Peyer's patch (tissue), 4 donors: ENCODE results near the gene ZNF74.
"Not testable (repeated sequence)": the region's sequence is repeated elsewhere in the genome, so short reads cannot be mapped to it uniquely, and the experiment has no call there.

Experiments used
- CTCF ChIP-seq, 6 experiments: fragments of 450-650 bp in 4 of 6; fragments of 200-600 bp in 2 of 6; sonication (generic) in 1 of 6; IDR thresholded peaks; one replicate each; pipeline ENCODE4 v1.5.1; 2017 to 2019; ENCODE audit warnings: antibody characterized with exemption in 6 of 6, mild to moderate bottlenecking in 3 of 6, moderate library complexity in 1 of 6
- POLR2A ChIP-seq, 2 donors: fragments of 450-650 bp; IDR thresholded peaks; one replicate each; pipeline ENCODE4 v1.5.1; 2017; ENCODE audit warnings: antibody characterized with exemption in 2 of 2, mild to moderate bottlenecking in 2 of 2, moderate library complexity in 2 of 2

GRCh38 chr22:20378684-20379083, 15.3 kb upstream of the ZNF74 start:
- not testable (repeated sequence) for TF ChIP-seq CTCF, POLR2A (IDR thresholded peaks at IDR 0.05)
